Measurements from ENCODE around the gene SMIM29.

DNA sequence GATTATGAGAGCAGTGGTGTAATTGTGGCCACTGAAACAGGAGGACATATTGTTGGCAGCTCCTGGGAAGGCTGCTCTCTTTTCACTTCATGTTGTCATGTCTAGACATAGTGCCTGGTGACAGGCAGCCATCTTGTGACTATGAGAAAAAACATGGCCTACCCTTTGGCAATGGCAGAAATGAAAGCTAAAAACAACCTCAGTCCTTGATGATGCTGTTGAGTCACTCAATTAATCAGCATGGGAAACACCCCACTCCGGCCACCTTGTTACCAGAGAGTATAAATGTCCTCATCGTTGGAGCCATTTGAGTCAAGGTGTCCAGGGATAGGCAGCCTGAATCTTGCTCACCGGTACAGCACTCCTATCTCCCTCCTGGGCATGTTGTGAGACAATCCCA, 43.3 kb downstream of the SMIM29 start:
- TF ChIP-seq CTCF (IDR thresholded peaks at IDR 0.05; ENCODE audit: low read depth, low read length, poor library complexity, severe bottlenecking) (no peak), EZH2phosphoT487 (IDR thresholded peaks at IDR 0.05; ENCODE audit: borderline replicate concordance, low read length) (no peak)

Data from DOHH2 (cell line).